ENCODE data around the gene OR52I1.

- TF ChIP-seq POLR2A (IDR thresholded peaks at IDR 0.05; ENCODE audit: low read length) = no peak
- no peak for TF ChIP-seq GATA1 (IDR thresholded peaks at IDR 0.05; ENCODE audit: low read depth, low read length)
Measured at GRCh38 chr11:4544891-4545290, 48.9 kb upstream of the OR52I1 start, which contains the start of gene OR52M1.

Measured in erythroblast (primary cell).